Central memory CD8-positive, alpha-beta T cell (primary cell): ENCODE results near the gene KCNK16.
"Not testable (repeated sequence)": the region's sequence is repeated elsewhere in the genome, so short reads cannot be mapped to it uniquely, and the experiment has no call there.

Source experiments
- ATAC-seq: fragments of 150-1000 bp; cut with Tn5 transposase; replicated peaks from 2 replicates; pipeline ENCODE4 v1.10.0; 2022; ENCODE audit warnings: mild to moderate bottlenecking, moderate FRiP score, moderate number of reproducible peaks; ENCODE audit not compliant: poor library complexity, severe bottlenecking; ENCODE audit errors: extremely low read depth
- DNase-seq, 2 donors: peaks; one replicate each; pipeline ENCODE4 v3.0.0; 2021; ENCODE audit warnings: low spot score in 2 of 2
- H3K27ac Mint-ChIP-seq: one replicate; pipeline ENCODE4 v1.8.0; 2022; ENCODE audit warnings: low read depth, mild to moderate bottlenecking, moderate library complexity, mixed read lengths
- H3K27me3 Mint-ChIP-seq: one replicate; pipeline ENCODE4 v1.8.0; 2022; ENCODE audit warnings: mixed read lengths
- H3K36me3 Mint-ChIP-seq: one replicate; pipeline ENCODE4 v1.8.0; 2022; ENCODE audit warnings: mild to moderate bottlenecking, moderate library complexity, mixed read lengths; ENCODE audit not compliant: insufficient read depth
- H3K4me1 Mint-ChIP-seq: one replicate; pipeline ENCODE4 v1.8.0; 2022; ENCODE audit warnings: mixed read lengths
- H3K4me3 Mint-ChIP-seq: one replicate; pipeline ENCODE4 v1.8.0; 2022; ENCODE audit warnings: mild to moderate bottlenecking, moderate library complexity, mixed read lengths
- H3K9me3 Mint-ChIP-seq: one replicate; pipeline ENCODE4 v1.8.0; 2022; ENCODE audit warnings: mixed read lengths

Gene KCNK16

DNA sequence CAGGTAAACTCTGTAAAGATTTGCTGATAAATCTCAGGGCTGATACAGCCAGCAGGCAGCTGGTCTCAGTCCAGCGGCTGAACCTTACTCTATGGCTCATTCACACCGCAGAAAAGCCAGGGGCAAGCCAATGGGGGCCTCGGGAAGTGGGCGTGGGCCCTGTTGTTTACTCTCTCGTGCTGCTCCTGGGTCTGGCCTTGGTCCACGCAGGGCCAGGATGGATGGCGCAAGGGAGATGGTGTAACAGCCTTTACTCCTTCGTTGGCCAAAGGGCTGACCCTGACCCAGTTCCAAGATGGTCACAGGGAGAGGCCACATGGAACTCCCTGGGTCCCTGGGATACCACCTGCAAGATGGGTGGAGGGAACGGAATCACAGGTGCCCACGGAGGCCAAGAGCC is 24.4 kb downstream of the KCNK16 start:
- H3K9me3 Mint-ChIP-seq = no peaks in the 10 kb centered on the region
- peaks cover 27% of the 10 kb centered on the region for H3K27me3 Mint-ChIP-seq
- H3K4me3 Mint-ChIP-seq = no peak overlapping the region
- ATAC-seq (no peak), DNase-seq (no peak)
- H3K4me1 Mint-ChIP-seq = peaks cover 9% of the 10 kb centered on the region
- no peaks in the 10 kb centered on the region for H3K36me3 Mint-ChIP-seq
- no peak overlapping the region for H3K27ac Mint-ChIP-seq

- no peaks in the 10 kb centered on the region for H3K9me3 Mint-ChIP-seq
- peaks cover 27% of the 10 kb centered on the region for H3K27me3 Mint-ChIP-seq
- DNase-seq (no peak), ATAC-seq (no peak)
- H3K4me3 Mint-ChIP-seq = no peak overlapping the region
- H3K36me3 Mint-ChIP-seq = no peaks in the 10 kb centered on the region
- no peaks in the 10 kb centered on the region for H3K4me1 Mint-ChIP-seq
- no peak overlapping the region for H3K27ac Mint-ChIP-seq
Observed at GRCh38 chr6:39296745-39297640, 25.5 kb downstream of the KCNK16 start.

DNA sequence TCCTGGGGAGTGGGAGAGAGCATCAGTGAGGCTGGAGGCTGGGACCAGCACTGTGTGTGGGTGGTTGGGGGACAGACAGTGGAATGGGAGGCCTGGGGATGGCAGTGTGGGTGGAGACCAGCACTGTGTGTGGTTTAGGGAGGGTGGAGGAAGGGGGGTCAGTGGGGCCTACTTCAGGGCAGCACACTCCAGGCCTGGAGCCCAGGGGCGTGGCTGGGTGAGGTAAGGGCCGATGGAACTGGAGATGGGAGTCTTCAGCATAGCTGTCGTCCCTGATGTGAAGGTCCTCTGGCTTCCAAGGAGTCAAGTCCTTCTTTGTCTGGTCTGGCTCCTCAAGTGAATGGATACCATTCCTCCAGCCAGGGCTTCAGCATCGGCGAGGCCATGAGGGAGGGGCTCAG is 26.9 kb downstream of the KCNK16 start:
- H3K4me3 Mint-ChIP-seq = no peak overlapping the region
- DNase-seq (no peak), ATAC-seq (no peak)
- no peak overlapping the region for H3K27ac Mint-ChIP-seq
- no peaks in the 10 kb centered on the region for H3K36me3 Mint-ChIP-seq
- no peaks in the 10 kb centered on the region for H3K9me3 Mint-ChIP-seq
- peaks cover 18% of the 10 kb centered on the region for H3K27me3 Mint-ChIP-seq
- no peaks in the 10 kb centered on the region for H3K4me1 Mint-ChIP-seq

GRCh38 chr6:39294899-39295298 is 27.6 kb downstream of the KCNK16 start:
- no peak overlapping the region for H3K27ac Mint-ChIP-seq
- no peaks in the 10 kb centered on the region for H3K4me1 Mint-ChIP-seq
- no peak overlapping the region for H3K4me3 Mint-ChIP-seq
- H3K27me3 Mint-ChIP-seq = peaks cover 13% of the 10 kb centered on the region
- no peak for ATAC-seq
- H3K36me3 Mint-ChIP-seq = no peaks in the 10 kb centered on the region
- no peak for DNase-seq
- no peaks in the 10 kb centered on the region for H3K9me3 Mint-ChIP-seq

DNA sequence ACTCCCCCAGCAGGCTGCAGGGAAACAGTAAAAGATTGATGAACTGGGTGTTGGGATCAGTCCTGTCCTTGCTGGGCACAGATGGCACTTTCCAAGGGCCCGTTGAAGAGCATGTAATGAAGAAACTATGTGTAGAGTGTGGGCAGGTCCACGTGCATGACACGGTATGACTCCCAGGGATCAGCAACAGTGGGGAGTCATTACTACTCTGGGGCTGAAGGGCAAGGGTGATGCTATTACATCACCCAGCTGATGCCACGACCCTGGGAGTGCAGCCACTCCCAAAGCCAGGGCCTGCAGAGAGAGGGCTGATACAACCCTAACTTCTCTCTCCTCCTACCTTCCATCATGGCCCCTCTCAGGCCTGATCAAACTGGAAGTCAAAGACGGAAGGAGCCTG is 28.4 kb downstream of the KCNK16 start:
- no peak for ATAC-seq
- peaks cover 13% of the 10 kb centered on the region for H3K27me3 Mint-ChIP-seq

GRCh38 chr6:39292637-39293036 is 29.9 kb downstream of the KCNK16 start:
- DNase-seq (no peak), ATAC-seq (no peak)
- Mint-ChIP-seq H3K9me3 (no peaks in the 10 kb centered on the region), H3K4me3 (no peak overlapping the region), H3K27ac (no peak overlapping the region), H3K27me3 (peaks cover 21% of the 10 kb centered on the region), H3K4me1 (no peaks in the 10 kb centered on the region), H3K36me3 (no peaks in the 10 kb centered on the region)

More for the DNA sequence above, 28.4 kb downstream of the KCNK16 start:
- H3K4me3 Mint-ChIP-seq = no peak overlapping the region
- no peaks in the 10 kb centered on the region for H3K4me1 Mint-ChIP-seq
- H3K36me3 Mint-ChIP-seq = no peaks in the 10 kb centered on the region
- H3K27ac Mint-ChIP-seq = no peak overlapping the region
- no peak for DNase-seq
- no peaks in the 10 kb centered on the region for H3K9me3 Mint-ChIP-seq

GRCh38 chr6:39289490-39289889 is 33.0 kb downstream of the KCNK16 start:
- H3K9me3 Mint-ChIP-seq = no peaks in the 10 kb centered on the region
- no peak overlapping the region for H3K27ac Mint-ChIP-seq
- no peaks in the 10 kb centered on the region for H3K36me3 Mint-ChIP-seq
- no peak for DNase-seq
- H3K4me3 Mint-ChIP-seq = no peak overlapping the region
- ATAC-seq = no peak
- no peaks in the 10 kb centered on the region for H3K4me1 Mint-ChIP-seq
- H3K27me3 Mint-ChIP-seq = peaks cover 29% of the 10 kb centered on the region

- ATAC-seq = no peak
- Mint-ChIP-seq H3K4me3 (no peak overlapping the region), H3K27me3 (peaks cover 30% of the 10 kb centered on the region), H3K36me3 (no peaks in the 10 kb centered on the region), H3K9me3 (no peaks in the 10 kb centered on the region), H3K27ac (no peak overlapping the region), H3K4me1 (no peaks in the 10 kb centered on the region)
- DNase-seq = no peak
Observed at GRCh38 chr6:39287601-39288000, 34.9 kb downstream of the KCNK16 start.

GRCh38 chr6:39286596-39286995 is 35.9 kb downstream of the KCNK16 start:
- not testable (repeated sequence) for DNase-seq, H3K4me1 Mint-ChIP-seq, H3K27ac Mint-ChIP-seq, H3K4me3 Mint-ChIP-seq, ATAC-seq, H3K9me3 Mint-ChIP-seq, H3K36me3 Mint-ChIP-seq
- peaks cover 40% of the 10 kb centered on the region for H3K27me3 Mint-ChIP-seq

DNA sequence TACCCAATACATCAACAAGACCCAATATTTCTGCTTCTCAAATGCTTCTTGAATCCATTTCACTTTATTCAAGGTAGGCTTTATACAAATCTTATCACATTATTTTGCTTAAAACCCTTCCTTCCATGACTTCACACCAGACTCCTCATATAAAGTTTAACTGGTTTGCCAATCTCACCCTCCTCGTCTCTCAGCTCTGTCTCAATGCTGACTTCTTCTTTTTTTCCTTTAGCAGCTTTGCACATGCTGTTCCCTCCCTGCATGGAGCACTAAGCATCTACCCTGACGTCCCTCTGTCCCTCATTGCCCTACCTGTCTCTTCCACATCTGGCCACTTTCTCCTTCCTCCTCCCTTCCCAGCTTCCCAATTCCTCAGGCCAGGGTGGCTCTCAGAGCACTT is 39.7 kb downstream of the KCNK16 start:
- ATAC-seq = no peak

DNA sequence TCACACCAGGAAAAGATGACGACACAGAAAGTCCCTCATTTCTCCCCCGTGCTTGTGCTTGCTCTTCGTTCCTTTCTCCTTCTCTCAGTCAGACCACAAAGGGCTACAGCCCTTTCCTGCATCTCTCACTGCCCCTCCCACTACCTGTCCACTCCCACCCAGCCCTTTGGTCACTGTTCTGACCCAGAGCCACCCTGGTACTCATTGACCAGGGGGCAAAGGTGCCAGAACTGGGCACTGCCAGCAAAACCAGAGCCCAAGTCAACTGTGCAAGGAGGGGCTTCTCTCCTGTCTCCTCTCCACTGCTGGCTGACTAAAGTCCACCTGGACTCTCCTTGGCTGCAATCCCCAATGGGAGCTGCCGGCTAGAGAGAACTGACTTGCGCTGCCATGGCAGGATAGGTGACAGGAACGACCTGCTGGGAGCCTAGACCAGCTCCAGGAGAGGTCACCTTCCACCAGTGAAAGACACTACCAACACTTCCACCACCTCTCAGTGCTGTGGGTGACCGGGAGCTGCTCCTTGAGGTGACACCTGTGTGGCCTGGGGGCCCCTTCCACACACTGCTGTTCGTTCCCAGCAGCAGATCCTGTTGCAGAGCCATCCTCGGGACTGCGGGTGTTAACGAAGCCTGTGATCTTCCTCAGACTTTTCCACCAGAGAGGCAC is 41.1 kb downstream of the KCNK16 start:
- H3K36me3 Mint-ChIP-seq = no peaks in the 10 kb centered on the region
- no peak overlapping the region for H3K27ac Mint-ChIP-seq
- H3K4me1 Mint-ChIP-seq = no peaks in the 10 kb centered on the region
- no peaks in the 10 kb centered on the region for H3K9me3 Mint-ChIP-seq
- H3K4me3 Mint-ChIP-seq = no peak overlapping the region
- no peak for DNase-seq
- peaks cover 32% of the 10 kb centered on the region for H3K27me3 Mint-ChIP-seq
- ATAC-seq = no peak

More for the DNA sequence above, 39.7 kb downstream of the KCNK16 start:
- Mint-ChIP-seq H3K4me3 (no peak overlapping the region), H3K4me1 (no peaks in the 10 kb centered on the region), H3K36me3 (no peaks in the 10 kb centered on the region), H3K9me3 (no peaks in the 10 kb centered on the region), H3K27me3 (peaks cover 40% of the 10 kb centered on the region), H3K27ac (no peak overlapping the region)
- no peak for DNase-seq

DNA sequence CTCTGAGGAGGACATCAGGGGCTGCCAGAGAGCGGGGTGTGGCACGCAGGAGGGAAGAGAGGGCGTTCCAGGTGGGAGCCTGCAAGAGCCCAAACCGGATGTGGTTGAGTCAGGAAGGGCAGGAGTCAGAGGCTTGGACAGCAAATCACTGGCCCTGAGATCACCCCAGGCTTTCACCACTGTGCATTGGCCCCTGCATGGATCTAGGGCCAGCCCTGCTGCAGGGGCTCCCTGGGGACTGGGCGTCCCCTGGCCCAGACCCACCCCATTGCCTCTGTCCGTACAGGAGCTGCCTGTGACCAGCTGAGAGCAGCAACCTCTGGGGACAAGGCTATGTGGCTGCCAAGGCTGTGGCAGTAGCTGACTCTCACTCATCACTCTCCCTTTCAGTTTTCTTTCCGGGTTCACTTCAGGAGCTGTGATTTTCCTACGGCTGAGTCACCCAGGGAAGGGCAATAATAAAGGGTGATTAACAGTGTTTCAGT is 42.2 kb downstream of the KCNK16 start:
- DNase-seq (no peak), ATAC-seq (no peak)
- Mint-ChIP-seq H3K4me3 (no peak overlapping the region), H3K36me3 (no peaks in the 10 kb centered on the region), H3K27me3 (peaks cover 25% of the 10 kb centered on the region), H3K4me1 (no peaks in the 10 kb centered on the region), H3K27ac (no peak overlapping the region), H3K9me3 (no peaks in the 10 kb centered on the region)

DNA sequence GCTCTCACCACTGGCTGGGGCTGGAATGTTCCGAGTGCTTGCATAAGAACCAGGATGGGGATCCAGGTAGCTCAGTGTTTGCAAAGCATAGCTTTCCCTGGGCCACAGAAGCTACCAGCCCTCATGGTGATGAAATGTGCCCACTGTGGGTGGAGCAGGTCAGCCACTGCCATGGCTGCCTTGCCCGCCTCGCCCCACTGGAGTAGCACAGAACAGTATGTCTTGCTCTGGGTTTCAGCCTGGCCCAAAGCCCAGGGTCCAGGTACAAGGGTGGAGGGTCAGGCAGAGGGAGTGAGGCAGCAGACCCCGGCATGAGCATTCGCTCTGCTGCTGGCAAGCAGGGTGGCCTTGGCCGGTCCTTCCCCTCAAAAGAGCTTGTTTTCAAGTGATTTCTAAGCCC is 43.0 kb downstream of the KCNK16 start:
- DNase-seq (no peak), ATAC-seq (no peak)
- H3K4me3 Mint-ChIP-seq = no peak overlapping the region
- no peaks in the 10 kb centered on the region for H3K4me1 Mint-ChIP-seq
- no peak overlapping the region for H3K27ac Mint-ChIP-seq
- H3K27me3 Mint-ChIP-seq = peaks cover 18% of the 10 kb centered on the region
- H3K36me3 Mint-ChIP-seq = no peaks in the 10 kb centered on the region
- H3K9me3 Mint-ChIP-seq = no peaks in the 10 kb centered on the region
